HG02870 (cell line): ENCODE results near the gene GALK1.

Experiments
- ATAC-seq: cut with Tn5 transposase; IDR thresholded peaks from one replicate; pipeline ENCODE4 v1.9.1; 2021; ENCODE audit warnings: mild to moderate bottlenecking, moderate library complexity; ENCODE audit not compliant: unreplicated experiment

Gene GALK1

GRCh38 chr17:75729351-75729750 is 35.6 kb downstream of the GALK1 start:
- ATAC-seq, result no peak

GRCh38 chr17:75727391-75727790 is 37.6 kb downstream of the GALK1 start:
- ATAC-seq, result no peak

- ATAC-seq, result no peak
Observed at GRCh38 chr17:75725504-75725903, 39.5 kb downstream of the GALK1 start.

- ATAC-seq, result no peak
Observed at GRCh38 chr17:75724016-75725003, 40.7 kb downstream of the GALK1 start.

GRCh38 chr17:75723171-75723930 is 41.6 kb downstream of the GALK1 start:
- ATAC-seq, result no peak

GRCh38 chr17:75722542-75723095 is 42.4 kb downstream of the GALK1 start:
- no peak for ATAC-seq

- no peak for ATAC-seq
Observed at GRCh38 chr17:75722076-75722475, 42.9 kb downstream of the GALK1 start.

- no peak for ATAC-seq
Observed at GRCh38 chr17:75721463-75722011, 43.5 kb downstream of the GALK1 start.

- no peak for ATAC-seq
Observed at GRCh38 chr17:75720656-75721462, 44.1 kb downstream of the GALK1 start, which contains the start of gene ITGB4. Gene ITGB4 (plus strand): TSS chr17:75721459. CDS start chr17:75724704, 3,245 bp downstream.

GRCh38 chr17:75719732-75720131 is 45.3 kb downstream of the GALK1 start:
- ATAC-seq, result no peak

GRCh38 chr17:75712446-75712845 is 52.5 kb downstream of the GALK1 start:
- no peak for ATAC-seq
